ENCODE measurements around the gene NAGA.
"Not testable (repeated sequence)": the region's sequence is repeated elsewhere in the genome, so short reads cannot be mapped to it uniquely, and the experiment has no call there.

Gene NAGA

GRCh38 chr22:42074846-42075676 lies 4.4 kb upstream of the NAGA start:
- DNase-seq: no peak

GRCh38 chr22:42074132-42074811 lies 3.7 kb upstream of the NAGA start, which contains the start of gene PHETA2:
Gene PHETA2, plus strand, starts transcription at chr22:42074248. Its CDS starts 3,046 bp downstream, at chr22:42077294.
- no peak for DNase-seq

GRCh38 chr22:42073621-42074041 lies 3.0 kb upstream of the NAGA start:
- no peak for DNase-seq

GRCh38 chr22:42072606-42073330 lies 2.2 kb upstream of the NAGA start:
- no peak for DNase-seq

GRCh38 chr22:42071508-42071907 lies 896 bp upstream of the NAGA start:
- DNase-seq: not testable (repeated sequence)

- no peak for DNase-seq
These were observed 653 bp downstream of the NAGA start for GRCh38 chr22:42069801-42070516.

GRCh38 chr22:42068291-42068690 lies 2.3 kb downstream of the NAGA start:
- DNase-seq: no peak

GRCh38 chr22:42067671-42068251 lies 2.9 kb downstream of the NAGA start:
- no peak for DNase-seq

GRCh38 chr22:42066937-42067336 lies 3.7 kb downstream of the NAGA start:
- DNase-seq: no peak

GRCh38 chr22:42066126-42066761 lies 4.4 kb downstream of the NAGA start:
- no peak for DNase-seq

- DNase-seq: no peak
These were observed 5.0 kb downstream of the NAGA start for GRCh38 chr22:42065438-42066125.

- DNase-seq: no peak
These were observed 6.0 kb downstream of the NAGA start for GRCh38 chr22:42064629-42065028.

- no peak for DNase-seq
These were observed 8.0 kb downstream of the NAGA start for GRCh38 chr22:42062506-42063170.

- DNase-seq: no peak
These were observed 9.6 kb downstream of the NAGA start for GRCh38 chr22:42061041-42061440.

- DNase-seq: no peak
These were observed 10.1 kb downstream of the NAGA start for GRCh38 chr22:42060489-42060888.

- peak; percentile 19 for DNase-seq
These were observed 13.7 kb downstream of the NAGA start for GRCh38 chr22:42056757-42057511.

GRCh38 chr22:42052765-42053164 lies 17.8 kb downstream of the NAGA start:
- no peak for DNase-seq

- no peak for DNase-seq
These were observed 19.9 kb downstream of the NAGA start for GRCh38 chr22:42050641-42051180.

GRCh38 chr22:42041784-42042183 lies 28.8 kb downstream of the NAGA start:
- no peak for DNase-seq

- no peak for DNase-seq
These were observed 31.3 kb downstream of the NAGA start for GRCh38 chr22:42039271-42039670.
